HEK293T (cell line): ENCODE results near the gene RNF34.
A peak's percentile ranks its signal among the peaks of the same experiment; 100 is the strongest.

Experiments used
- CTCF ChIA-PET: fragments of 350-600 bp; formaldehyde crosslinking; extraction: SDS; loops from one replicate; lab custom pipeline; 2021; ENCODE audit warnings: antibody characterized with exemption, inconsistent platforms; lab: Yijun Ruan, JAX
- POLR2A ChIA-PET: fragments of 350-600 bp; formaldehyde crosslinking; extraction: SDS; loops from one replicate; lab custom pipeline; 2020; ENCODE audit warnings: antibody characterized with exemption, inconsistent platforms; lab: Yijun Ruan, JAX
- DNase-seq: peaks from one replicate; pipeline ENCODE4 v3.0.0; 2012; ENCODE audit warnings: mixed read lengths; ENCODE audit errors: extremely low spot score
- ARNT ChIP-seq: fragments of 450-650 bp; IDR thresholded peaks from 2 replicates; pipeline ENCODE4 v1.6.1; 2017; ENCODE audit warnings: mild to moderate bottlenecking
- BHLHE40 ChIP-seq: fragments of 450-650 bp; IDR thresholded peaks from 2 replicates; pipeline ENCODE4 v1.6.1; 2016; ENCODE audit warnings: mild to moderate bottlenecking, moderate library complexity, borderline replicate concordance
- CTBP1 ChIP-seq: fragments of 450-650 bp; IDR thresholded peaks from 2 replicates; pipeline ENCODE4 v1.6.1; 2016; ENCODE audit warnings: borderline replicate concordance
- ELF4 ChIP-seq: fragments of 450-650 bp; IDR thresholded peaks from 2 replicates; pipeline ENCODE4 v1.6.1; 2017; ENCODE audit warnings: antibody characterized with exemption
- FOXA1 ChIP-seq: fragments of 450-650 bp; IDR thresholded peaks from 2 replicates; pipeline ENCODE4 v1.6.1; 2016; ENCODE audit warnings: mild to moderate bottlenecking
- FOXK2 ChIP-seq: fragments of 450-650 bp; IDR thresholded peaks from 2 replicates; pipeline ENCODE4 v1.6.1; 2016; ENCODE audit warnings: mild to moderate bottlenecking
- FOXM1 ChIP-seq: fragments of 450-650 bp; IDR thresholded peaks from 2 replicates; pipeline ENCODE4 v1.6.1; 2017; ENCODE audit warnings: mild to moderate bottlenecking, borderline replicate concordance
- HDGF ChIP-seq: fragments of 450-650 bp; IDR thresholded peaks from 2 replicates; pipeline ENCODE4 v1.6.1; 2017; ENCODE audit warnings: antibody characterized with exemption, borderline replicate concordance
- L3MBTL2 ChIP-seq: fragments of 450-650 bp; conservative IDR thresholded peaks from 2 replicates; pipeline ENCODE4 v1.6.1; 2016; ENCODE audit warnings: mild to moderate bottlenecking
- LEF1 ChIP-seq: fragments of 450-650 bp; IDR thresholded peaks from 2 replicates; pipeline ENCODE4 v1.6.1; 2017; ENCODE audit warnings: mild to moderate bottlenecking, borderline replicate concordance
- NFRKB ChIP-seq: fragments of 450-650 bp; IDR thresholded peaks from 2 replicates; pipeline ENCODE4 v1.6.1; 2016; ENCODE audit warnings: mild to moderate bottlenecking, moderate library complexity
- SP1 ChIP-seq: fragments of 450-650 bp; IDR thresholded peaks from 2 replicates; pipeline ENCODE4 v1.6.1; 2017
- SUZ12 ChIP-seq: fragments of 450-650 bp; IDR thresholded peaks from 2 replicates; pipeline ENCODE4 v1.6.1; 2016; ENCODE audit warnings: mild to moderate bottlenecking
- TARDBP ChIP-seq: fragments of 450-650 bp; IDR thresholded peaks from 2 replicates; pipeline ENCODE4 v1.6.1; 2016
- ZNF384 ChIP-seq: fragments of 450-650 bp; IDR thresholded peaks from 2 replicates; pipeline ENCODE4 v1.6.1; 2016
- TF ChIP-seq, protein P1 (sequence below): fragments of 450-650 bp; IDR thresholded peaks from 2 replicates; pipeline ENCODE4 v1.6.1; 2016

Gene RNF34

DNA sequence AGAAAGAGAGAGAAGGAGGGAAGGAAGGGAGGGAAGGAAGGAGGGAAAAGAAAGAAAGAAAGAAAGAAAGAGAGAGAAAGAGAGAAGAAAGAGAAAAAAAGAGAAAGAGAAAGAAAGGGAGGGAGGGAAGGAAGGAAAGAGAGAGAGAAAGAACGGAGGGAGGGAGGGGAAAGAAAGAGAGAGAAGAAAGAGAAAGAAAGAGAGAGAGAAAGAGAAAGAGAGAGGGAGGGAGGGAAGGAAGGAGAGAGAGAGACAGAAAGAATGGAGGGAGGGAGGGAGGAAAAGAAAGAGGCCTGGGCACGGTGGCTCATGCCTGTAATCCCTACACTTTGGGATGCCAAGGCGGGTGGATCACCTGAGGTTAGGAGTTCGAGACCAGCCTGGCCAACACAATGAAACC is 42.6 kb upstream of the RNF34 start:
- POLR2A ChIA-PET = no interaction called here
- DNase-seq = no peak
- TF ChIP-seq SUZ12 (no peak), CTBP1 (no peak), ZNF384 (no peak), NFRKB (no peak), FOXM1 (no peak), FOXA1 (no peak), FOXK2 (no peak), ELF4 (no peak), TARDBP (no peak)
- CTCF ChIA-PET = no interaction called here

DNA sequence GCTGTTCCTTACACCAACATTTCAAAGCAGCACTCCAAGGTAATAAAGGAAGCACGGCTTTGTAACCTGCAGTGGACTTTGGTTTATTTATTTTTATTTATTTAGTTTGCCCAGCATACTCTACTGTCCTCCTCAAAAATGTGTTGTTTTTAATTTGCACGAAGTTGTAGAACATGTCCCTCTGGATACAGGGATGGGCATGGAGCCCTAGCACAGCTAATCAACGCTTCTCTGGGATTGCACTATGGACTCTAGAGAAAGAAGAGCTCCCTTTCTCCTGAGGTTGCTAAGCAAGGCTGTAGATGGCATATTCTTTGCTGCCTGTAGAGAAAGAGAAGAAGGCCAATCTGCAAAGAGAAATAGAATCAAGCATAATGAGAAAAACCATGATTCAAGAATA is 41.8 kb upstream of the RNF34 start:
- DNase-seq = no peak
- CTCF ChIA-PET = interaction anchor here (0.6 kb wide), 1 partner anchor 46 kb away, joined by 5 read pairs; no protein-coding TSS in a partner anchor
- TF ChIP-seq FOXK2 = no peak
- TF ChIP-seq CTBP1 = no peak
- TF ChIP-seq, protein P1, sequence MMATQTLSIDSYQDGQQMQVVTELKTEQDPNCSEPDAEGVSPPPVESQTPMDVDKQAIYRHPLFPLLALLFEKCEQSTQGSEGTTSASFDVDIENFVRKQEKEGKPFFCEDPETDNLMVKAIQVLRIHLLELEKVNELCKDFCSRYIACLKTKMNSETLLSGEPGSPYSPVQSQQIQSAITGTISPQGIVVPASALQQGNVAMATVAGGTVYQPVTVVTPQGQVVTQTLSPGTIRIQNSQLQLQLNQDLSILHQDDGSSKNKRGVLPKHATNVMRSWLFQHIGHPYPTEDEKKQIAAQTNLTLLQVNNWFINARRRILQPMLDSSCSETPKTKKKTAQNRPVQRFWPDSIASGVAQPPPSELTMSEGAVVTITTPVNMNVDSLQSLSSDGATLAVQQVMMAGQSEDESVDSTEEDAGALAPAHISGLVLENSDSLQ = no peak
- TF ChIP-seq HDGF = no peak
- TF ChIP-seq NFRKB = no peak
- no peak for TF ChIP-seq ELF4
- TF ChIP-seq FOXA1 = no peak
- TF ChIP-seq TARDBP = no peak
- no peak for TF ChIP-seq ZNF384
- no peak for TF ChIP-seq BHLHE40
- TF ChIP-seq FOXM1 = no peak
- TF ChIP-seq SUZ12 = no peak
- POLR2A ChIA-PET = no interaction called here

DNA sequence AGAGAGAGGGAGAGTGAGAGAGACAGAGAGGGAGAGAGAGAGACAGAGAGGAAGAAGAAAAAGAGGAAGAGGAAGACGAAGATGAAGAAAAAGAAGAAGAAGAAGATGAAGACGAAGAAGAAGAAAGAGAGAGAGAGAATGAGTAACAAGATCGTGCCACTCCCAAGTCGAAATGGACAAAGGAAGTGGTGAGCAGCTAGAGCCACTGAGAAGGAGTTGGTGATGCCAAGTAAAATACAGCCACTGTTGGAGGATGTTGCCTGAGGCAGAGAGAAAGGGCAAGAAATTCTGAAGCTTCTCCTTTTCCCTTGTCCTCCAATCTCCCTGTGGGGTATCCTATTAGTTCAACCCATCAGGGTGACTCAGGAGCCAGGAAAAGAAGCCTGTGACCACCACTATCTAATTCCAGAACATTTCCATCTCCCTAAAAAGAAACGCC is 35.2 kb upstream of the RNF34 start:
- CTCF ChIA-PET = no interaction called here
- DNase-seq = no peak
- POLR2A ChIA-PET = interaction anchor here (1.8 to 2.8 kb wide), 2 partner anchors 12 to 36 kb away, joined by 7 to 26 read pairs; partner anchors contain the start of genes ANAPC5 and RNF34
- no peak for TF ChIP-seq FOXK2
- TF ChIP-seq ELF4 = no peak
- TF ChIP-seq NFRKB = no peak
- no peak for TF ChIP-seq L3MBTL2
- no peak for TF ChIP-seq TARDBP
- TF ChIP-seq FOXA1 = no peak
- TF ChIP-seq ZNF384 = no peak
- no peak for TF ChIP-seq HDGF
- no peak for TF ChIP-seq BHLHE40
- TF ChIP-seq ARNT = no peak

DNA sequence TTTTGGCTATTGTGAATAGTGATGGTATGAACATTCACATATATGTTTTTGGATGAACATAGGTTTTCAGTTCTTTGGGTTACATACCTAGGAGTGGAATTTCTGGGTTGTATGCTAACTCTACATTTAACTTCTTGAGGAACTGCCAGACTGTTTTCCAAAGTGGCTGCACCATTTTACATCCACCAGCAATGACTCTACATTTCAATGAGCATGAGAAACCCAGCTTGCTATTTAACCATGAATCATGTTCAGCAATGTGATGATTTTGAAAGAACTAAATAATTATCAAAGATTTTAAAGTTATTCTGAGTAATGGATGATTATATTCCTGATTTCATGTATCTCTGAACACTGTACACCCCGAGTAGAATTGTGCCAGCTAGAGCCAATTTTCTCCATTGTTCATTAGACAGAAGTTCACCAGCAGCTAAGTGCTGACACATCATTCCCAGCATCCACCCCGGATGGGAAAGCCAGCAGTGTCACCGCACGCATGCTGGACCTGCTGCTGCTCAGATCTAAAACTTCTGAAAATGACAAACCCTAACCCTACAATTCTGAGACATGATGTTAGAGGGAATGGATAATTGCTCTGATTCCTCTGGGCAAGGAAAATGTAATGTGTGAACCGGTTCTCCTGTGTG is 34.4 kb upstream of the RNF34 start:
- DNase-seq = no peak
- CTCF ChIA-PET = no interaction called here
- POLR2A ChIA-PET = interaction anchor here (1.8 to 2.8 kb wide), 2 partner anchors 13 to 35 kb away, joined by 7 to 26 read pairs; partner anchors contain the start of genes ANAPC5 and RNF34
- TF ChIP-seq SP1 = no peak
- no peak for TF ChIP-seq FOXK2
- TF ChIP-seq CTBP1 = no peak
- TF ChIP-seq ARNT = no peak
- no peak for TF ChIP-seq ZNF384
- no peak for TF ChIP-seq ELF4
- TF ChIP-seq, protein P1 = no peak
- TF ChIP-seq L3MBTL2 = no peak
- no peak for TF ChIP-seq TARDBP
- no peak for TF ChIP-seq LEF1
- no peak for TF ChIP-seq NFRKB
- TF ChIP-seq HDGF = no peak
- TF ChIP-seq BHLHE40 = no peak
- TF ChIP-seq SUZ12 = no peak
- no peak for TF ChIP-seq FOXA1
- TF ChIP-seq FOXM1 = no peak

DNA sequence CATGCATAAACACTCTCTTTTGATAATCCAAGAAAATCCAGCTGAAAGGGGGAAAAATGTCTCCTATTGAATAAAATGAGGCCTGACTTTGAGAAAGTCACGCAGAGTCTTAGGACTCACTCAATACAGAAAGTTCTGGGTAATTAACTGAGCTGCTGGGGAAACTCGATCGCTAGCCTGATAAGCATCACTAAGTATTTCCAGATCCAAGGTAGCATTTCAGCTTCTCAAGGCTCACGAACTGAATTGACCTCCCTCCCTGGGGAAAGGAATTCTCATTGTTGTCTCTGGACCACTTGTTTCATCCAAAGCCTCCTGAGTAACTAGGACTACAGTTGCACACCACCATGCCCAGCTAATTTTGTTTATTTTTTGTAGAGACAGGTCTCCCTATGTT is 33.9 kb upstream of the RNF34 start:
- ChIA-PET POLR2A (interaction anchor here (1.8 to 2.8 kb wide), 2 partner anchors 14 to 35 kb away, joined by 7 to 26 read pairs; partner anchors contain the start of genes ANAPC5 and RNF34), CTCF (no interaction called here)
- no peak for TF ChIP-seq BHLHE40
- no peak for TF ChIP-seq LEF1
- TF ChIP-seq, protein P1 = no peak
- TF ChIP-seq SUZ12 = no peak
- no peak for TF ChIP-seq CTBP1
- no peak for TF ChIP-seq ZNF384
- no peak for TF ChIP-seq ELF4
- TF ChIP-seq L3MBTL2 = no peak
- TF ChIP-seq HDGF = no peak
- no peak for TF ChIP-seq NFRKB
- no peak for TF ChIP-seq FOXA1
- no peak for TF ChIP-seq TARDBP
- no peak for TF ChIP-seq FOXK2
- TF ChIP-seq FOXM1 = no peak
- TF ChIP-seq ARNT = no peak
- peak; percentile 24 for DNase-seq

DNA sequence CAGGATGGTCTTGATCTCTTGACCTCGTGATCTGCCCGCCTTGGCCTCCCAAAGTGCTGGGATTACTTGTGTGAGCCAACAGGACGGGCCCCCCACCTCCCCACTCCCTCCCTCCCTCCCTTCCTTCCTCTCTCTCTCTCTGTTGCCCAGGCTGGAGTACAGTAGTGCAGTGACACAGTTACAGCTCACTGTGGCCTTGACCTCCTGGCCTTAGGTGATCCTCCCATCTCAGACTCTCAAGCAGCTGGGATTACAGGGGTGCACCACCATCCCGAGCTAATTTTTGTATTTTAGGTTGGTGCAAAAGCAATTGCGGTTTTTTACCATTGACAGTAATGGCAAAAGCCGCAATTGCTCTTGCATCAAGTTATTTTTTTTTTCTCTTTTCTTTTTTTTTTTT is 28.5 kb upstream of the RNF34 start:
- DNase-seq = no peak
- TF ChIP-seq, protein P1 = no peak
- TF ChIP-seq FOXA1 (no peak), HDGF (no peak)
- POLR2A ChIA-PET = no interaction called here
- CTCF ChIA-PET = no interaction called here
